Fibroblast of the conjunctiva (primary cell): ENCODE measurements around the gene ECT2.
"Not testable (repeated sequence)": the region's sequence is repeated elsewhere in the genome, so short reads cannot be mapped to it uniquely, and the experiment has no call there.

ENCODE experiments used
- DNase-seq: peaks from one replicate; pipeline ENCODE4 v3.0.0-alpha.2; 2010; ENCODE audit warnings: low read depth

ECT2 gene

DNA sequence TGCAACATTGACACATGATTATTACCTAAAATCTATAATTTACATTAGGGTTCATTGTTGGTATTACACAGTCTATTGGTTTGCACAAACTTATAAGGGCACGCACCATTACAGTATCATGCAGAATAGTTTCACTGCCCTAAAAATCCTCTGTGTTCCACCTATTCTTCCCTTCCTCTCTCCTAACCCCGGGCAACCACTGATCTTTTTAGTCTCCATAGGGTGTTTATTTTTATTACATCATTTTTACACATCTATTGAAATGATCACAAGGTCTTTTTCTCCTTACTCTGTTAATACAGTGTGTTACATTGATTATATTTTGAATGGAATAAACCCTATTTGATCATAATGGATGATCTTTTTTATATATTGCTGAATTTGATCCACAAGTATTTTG, 15.5 kb upstream of the ECT2 start:
- no peak for DNase-seq

DNA sequence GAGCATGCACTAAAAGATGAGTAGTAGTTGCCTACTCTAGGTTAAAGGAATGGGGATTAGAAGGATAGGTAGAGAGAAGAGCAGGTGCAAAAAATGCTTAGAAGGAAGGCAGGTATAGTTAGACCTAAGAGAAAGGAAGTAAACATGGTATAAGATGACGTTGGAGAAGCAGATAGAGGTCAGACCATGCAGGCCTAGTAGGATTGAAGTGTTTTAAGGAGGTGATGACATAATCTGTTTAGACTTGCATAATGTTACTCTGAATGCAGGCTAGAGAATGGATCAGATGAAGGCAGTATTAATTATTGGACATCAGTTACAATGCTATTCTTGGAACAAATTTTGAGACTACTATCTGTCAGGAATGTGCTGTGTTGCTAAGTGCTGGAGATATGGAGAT, 11.1 kb upstream of the ECT2 start:
- no peak for DNase-seq

- no peak for DNase-seq
These were observed 4.1 kb upstream of the ECT2 start for GRCh38 chr3:172746475-172746874.

DNA sequence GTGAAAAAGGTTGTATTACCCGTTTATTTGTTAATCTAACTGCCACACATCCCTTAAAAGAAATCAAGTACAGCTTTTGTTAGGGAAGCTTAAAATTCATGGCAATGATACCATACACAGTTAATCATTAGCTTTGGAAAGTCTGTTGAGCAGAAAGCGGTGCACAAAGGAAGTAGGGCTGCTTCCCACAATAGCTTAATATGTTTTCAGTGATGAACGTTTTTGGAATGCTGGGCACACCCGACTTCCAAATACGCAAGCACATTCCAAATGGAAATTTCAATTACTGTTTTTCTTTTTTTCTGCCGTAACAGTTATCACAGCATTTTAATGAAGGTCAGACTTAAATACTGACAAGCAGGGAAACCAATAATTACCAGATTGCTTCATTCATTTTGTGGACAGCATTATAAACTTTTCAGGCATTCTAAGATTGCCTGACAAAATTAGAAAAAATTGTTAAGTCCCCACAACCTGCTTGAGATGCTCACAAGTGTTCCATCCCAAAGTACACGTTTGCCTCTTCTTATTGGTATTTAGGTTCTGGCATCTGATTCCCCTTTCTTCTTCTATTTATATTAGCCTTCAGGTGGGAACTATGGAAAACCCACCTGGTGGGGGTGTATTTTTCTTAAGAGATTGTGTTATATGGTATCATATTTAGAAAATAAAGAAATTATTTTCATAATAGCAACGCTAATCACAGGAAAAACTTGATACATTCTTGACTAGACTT, 1.1 kb upstream of the ECT2 start:
- peak; percentile 83 for DNase-seq

GRCh38 chr3:172750069-172750367, 508 bp upstream of the ECT2 start:
- no peak for DNase-seq

DNA sequence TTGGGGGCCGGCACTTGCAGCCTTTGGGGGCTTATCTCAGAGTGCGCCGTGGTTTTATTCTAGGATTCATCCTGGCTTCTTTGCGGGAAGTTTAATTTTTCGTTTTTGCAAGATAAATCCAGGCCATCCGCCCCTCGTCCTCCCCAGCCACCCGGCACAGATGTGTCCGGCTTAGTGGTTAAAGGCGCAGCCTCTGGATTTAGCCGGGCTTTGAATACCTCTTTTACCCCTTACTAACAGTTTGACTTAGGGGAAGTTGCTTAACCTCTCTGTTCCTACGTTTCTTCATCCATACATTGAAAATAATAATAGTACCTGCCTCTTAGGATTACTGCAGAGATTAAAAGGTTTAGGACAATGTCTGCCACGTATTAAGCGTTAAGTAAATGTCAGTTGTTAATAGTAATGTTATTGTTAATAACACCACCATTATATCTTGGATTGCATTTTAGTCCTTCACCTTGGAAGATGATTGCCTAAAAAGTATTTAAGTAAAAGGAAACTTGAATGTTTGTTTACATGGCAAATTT, 714 bp downstream of the ECT2 start:
- no peak for DNase-seq

GRCh38 chr3:172752651-172753050, 2.1 kb downstream of the ECT2 start:
- DNase-seq: no peak

GRCh38 chr3:172753125-172753524, 2.6 kb downstream of the ECT2 start:
- DNase-seq: no peak

- not testable (repeated sequence) for DNase-seq
These were observed 9.9 kb downstream of the ECT2 start for GRCh38 chr3:172760416-172760815.

- no peak for DNase-seq
These were observed 15.7 kb downstream of the ECT2 start for GRCh38 chr3:172766241-172766640.

- no peak for DNase-seq
These were observed 16.3 kb downstream of the ECT2 start for GRCh38 chr3:172766718-172767405.

GRCh38 chr3:172770382-172770781, 19.9 kb downstream of the ECT2 start:
- no peak for DNase-seq

DNA sequence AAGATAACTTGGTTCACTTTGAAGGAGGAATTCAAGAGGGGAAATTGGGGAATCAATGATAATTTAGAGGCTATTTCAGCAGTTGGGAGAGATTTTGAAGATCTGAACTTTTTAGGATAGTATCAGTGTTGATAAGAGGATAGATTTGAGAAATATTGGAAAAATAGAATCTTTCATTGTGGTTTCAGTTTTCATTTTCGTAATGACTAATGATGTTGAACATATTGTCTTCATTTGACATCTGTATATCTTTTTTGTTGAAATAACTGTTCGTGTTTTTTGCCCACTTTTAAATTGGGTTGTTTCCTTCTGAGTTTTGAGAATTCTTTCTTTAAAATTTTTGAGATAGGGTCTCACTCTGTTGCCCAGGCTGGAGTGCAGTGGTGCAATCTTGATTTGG, 21.1 kb downstream of the ECT2 start:
- no peak for DNase-seq

- no peak for DNase-seq
These were observed 25.7 kb downstream of the ECT2 start for GRCh38 chr3:172776049-172776717.

DNA sequence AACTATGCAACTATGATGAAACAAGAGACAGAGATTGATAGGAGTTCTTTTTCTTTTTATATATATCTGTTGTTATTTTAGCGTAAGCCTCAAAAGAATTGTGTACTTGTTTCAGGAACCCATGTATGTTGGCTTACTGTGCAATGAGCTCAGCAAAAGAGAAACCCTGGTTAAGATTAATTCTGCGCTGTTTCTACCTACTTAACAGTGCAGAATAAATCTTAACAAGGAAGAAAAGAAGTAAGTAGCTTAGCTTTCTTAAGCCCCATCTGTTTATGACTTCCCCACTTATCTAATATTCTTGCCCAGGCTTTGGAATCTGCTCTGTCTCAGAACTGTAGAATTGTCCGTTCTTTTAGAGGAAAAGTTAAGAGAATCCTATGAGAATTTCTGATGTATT, 27.4 kb downstream of the ECT2 start:
- DNase-seq: no peak

DNA sequence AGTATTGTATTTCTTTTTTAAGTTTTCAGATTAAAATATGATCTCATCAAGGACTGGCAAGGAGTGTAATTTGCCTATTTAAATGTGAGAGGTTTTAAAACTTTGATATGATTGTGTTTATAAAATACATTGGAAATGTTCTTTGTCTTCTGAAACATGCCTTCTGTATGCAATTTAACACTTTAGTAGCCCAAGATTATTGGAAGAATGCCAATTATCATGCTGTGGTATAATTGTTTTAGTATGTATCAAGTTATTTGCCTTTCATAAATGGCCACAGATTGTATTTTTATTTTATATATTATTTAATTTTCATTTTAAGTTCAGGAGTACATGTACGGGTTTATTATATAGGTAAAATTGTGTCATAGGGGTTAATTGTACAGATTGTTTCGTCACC, 31.7 kb downstream of the ECT2 start:
- no peak for DNase-seq

GRCh38 chr3:172786036-172786435, 35.5 kb downstream of the ECT2 start:
- DNase-seq: no peak

DNA sequence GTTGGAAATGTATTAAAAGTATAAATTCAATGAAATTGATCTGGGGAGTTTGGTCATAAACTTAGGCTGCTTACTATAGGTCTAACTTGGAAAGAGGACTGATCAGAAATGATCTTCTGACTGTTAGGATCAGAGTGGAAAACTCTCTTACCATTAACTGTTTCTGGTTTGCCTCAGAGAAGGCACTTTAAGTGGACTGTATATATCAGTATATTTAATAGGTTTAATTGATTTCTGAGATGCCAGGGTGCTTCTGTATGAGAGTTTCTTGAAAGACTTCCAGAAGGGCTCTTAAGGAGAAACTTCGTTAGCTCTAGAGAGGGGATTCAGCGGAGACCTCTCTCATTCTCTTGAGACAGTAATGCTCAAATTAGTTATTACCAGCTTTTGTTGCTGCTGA, 36.5 kb downstream of the ECT2 start:
- no peak for DNase-seq

- DNase-seq: no peak
These were observed 37.2 kb downstream of the ECT2 start for GRCh38 chr3:172787746-172788145.

DNA sequence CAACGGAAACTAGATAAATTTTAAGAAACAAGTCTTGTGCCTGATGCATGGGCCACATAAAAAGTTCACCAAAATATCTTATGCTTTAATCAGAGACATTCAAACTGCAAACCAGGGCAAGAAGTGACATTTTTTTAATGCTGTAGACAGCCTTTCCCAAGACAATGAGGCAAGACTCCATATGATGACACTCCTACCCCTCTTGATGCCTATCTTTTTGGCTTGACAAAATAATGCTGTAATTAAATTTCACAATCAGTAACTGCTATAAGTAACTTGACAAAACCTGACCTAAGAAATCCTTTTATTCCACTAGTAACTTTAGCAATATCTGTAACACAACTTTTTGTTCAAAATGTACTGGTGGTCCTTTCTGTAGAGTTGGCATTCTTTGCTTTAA, 48.7 kb downstream of the ECT2 start:
- DNase-seq: no peak

DNA sequence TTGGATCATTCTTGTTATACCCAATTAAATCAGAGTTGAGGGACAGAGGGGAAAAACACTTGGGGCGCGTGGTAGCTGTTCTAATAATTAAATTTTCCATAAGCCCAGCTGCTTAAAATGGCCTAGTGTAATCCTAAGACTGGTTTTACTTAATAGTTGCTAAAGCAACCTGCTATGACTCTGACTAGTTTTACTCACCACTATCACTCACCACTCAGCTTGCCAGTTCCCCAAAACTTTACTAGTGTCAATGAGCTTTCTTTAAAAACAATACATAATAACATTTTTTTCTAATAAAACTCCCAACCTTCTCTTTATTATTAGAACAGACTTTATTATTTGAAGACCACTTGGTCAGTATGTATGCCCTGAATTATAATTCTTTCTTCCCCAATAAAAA, 49.6 kb downstream of the ECT2 start:
- DNase-seq: no peak

GRCh38 chr3:172803489-172803888, 53.0 kb downstream of the ECT2 start:
- DNase-seq: no peak

DNA sequence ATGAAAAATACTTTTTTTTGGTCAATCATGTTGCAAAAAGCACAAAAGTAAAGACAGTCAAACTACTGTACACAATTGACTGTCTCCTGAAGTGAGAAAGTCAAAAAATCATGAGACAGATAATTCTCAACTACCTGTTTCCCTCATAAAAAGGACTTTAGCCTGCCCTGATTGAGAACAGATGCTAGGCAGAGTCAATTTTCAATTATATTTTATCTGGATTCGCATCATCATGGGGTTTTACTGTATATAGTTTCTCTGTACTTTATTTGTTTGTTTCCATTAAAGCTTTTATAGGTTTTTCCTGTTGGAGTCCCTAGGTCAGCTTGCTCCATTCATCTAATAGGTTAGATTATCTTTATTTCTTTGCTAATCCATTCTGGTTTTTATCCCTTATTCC, 53.8 kb downstream of the ECT2 start:
- DNase-seq: no peak
